ENCODE measurements around the gene LRMDA.

LRMDA gene

DNA sequence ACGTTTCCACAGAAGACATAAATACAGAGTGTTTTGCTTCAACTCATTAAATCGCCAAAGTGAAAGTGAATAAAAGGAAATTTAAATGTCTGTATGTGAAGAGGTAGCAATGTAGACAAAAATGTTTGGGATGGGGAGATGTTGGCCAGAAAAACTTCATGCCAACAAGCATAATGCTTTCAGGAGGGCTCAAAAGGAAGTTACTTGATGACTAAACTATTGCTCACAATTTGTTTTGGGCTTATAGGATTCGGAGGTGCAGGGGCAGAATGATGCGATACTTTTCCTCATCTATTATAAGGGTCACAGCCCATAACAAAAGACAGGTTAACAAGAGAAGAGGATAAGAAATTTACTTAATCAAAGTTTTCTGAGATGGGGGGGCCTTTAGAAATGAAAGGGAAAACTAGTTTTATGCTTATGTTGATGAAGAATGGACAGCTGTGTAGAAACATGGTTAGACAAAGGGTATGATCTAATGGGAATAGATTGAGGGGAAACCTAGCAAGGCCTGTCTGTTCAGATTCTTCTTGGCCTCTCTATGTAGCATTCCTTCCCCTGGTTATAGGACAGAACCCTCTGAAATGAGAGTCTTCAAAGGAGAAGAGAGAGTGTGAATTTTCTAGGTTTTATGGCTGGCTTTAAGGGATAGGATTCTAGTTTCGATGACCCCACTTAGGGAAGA is 898.6 kb downstream of the LRMDA start:
- no peak overlapping the region for H3K27ac ChIP-seq
- no peak overlapping the region for H3K4me3 ChIP-seq
- TF ChIP-seq, protein P1, sequence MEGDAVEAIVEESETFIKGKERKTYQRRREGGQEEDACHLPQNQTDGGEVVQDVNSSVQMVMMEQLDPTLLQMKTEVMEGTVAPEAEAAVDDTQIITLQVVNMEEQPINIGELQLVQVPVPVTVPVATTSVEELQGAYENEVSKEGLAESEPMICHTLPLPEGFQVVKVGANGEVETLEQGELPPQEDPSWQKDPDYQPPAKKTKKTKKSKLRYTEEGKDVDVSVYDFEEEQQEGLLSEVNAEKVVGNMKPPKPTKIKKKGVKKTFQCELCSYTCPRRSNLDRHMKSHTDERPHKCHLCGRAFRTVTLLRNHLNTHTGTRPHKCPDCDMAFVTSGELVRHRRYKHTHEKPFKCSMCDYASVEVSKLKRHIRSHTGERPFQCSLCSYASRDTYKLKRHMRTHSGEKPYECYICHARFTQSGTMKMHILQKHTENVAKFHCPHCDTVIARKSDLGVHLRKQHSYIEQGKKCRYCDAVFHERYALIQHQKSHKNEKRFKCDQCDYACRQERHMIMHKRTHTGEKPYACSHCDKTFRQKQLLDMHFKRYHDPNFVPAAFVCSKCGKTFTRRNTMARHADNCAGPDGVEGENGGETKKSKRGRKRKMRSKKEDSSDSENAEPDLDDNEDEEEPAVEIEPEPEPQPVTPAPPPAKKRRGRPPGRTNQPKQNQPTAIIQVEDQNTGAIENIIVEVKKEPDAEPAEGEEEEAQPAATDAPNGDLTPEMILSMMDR (IDR thresholded peaks at IDR 0.05) = no peak

GRCh38 chr10:76331742-76332141 is 900.3 kb downstream of the LRMDA start:
- TF ChIP-seq, protein P1 (IDR thresholded peaks at IDR 0.05) = no peak
- no peak for DNase-seq (ENCODE audit: low spot score)
- Histone ChIP-seq H3K4me3 (no peak overlapping the region), H3K27ac (no peak overlapping the region)

More for the DNA sequence above, 898.6 kb downstream of the LRMDA start:
- no peak for DNase-seq (ENCODE audit: low spot score)

GRCh38 chr10:76333326-76333725 is 901.9 kb downstream of the LRMDA start:
- no peak for DNase-seq (ENCODE audit: low spot score)
- TF ChIP-seq, protein P1 (IDR thresholded peaks at IDR 0.05) = no peak
- H3K27ac ChIP-seq = no peak overlapping the region
- no peak overlapping the region for H3K4me3 ChIP-seq

- no peak overlapping the region for H3K4me3 ChIP-seq
- H3K27ac ChIP-seq = no peak overlapping the region
- TF ChIP-seq, protein P1 (IDR thresholded peaks at IDR 0.05) = no peak
- no peak for DNase-seq (ENCODE audit: low spot score)
Measured at GRCh38 chr10:76333796-76334195, 902.4 kb downstream of the LRMDA start.

- Histone ChIP-seq H3K27ac (no peak overlapping the region), H3K4me3 (no peak overlapping the region)
- no peak for DNase-seq (ENCODE audit: low spot score)
- TF ChIP-seq, protein P1 (IDR thresholded peaks at IDR 0.05) = no peak
Measured at GRCh38 chr10:76334255-76334654, 902.8 kb downstream of the LRMDA start.

DNA sequence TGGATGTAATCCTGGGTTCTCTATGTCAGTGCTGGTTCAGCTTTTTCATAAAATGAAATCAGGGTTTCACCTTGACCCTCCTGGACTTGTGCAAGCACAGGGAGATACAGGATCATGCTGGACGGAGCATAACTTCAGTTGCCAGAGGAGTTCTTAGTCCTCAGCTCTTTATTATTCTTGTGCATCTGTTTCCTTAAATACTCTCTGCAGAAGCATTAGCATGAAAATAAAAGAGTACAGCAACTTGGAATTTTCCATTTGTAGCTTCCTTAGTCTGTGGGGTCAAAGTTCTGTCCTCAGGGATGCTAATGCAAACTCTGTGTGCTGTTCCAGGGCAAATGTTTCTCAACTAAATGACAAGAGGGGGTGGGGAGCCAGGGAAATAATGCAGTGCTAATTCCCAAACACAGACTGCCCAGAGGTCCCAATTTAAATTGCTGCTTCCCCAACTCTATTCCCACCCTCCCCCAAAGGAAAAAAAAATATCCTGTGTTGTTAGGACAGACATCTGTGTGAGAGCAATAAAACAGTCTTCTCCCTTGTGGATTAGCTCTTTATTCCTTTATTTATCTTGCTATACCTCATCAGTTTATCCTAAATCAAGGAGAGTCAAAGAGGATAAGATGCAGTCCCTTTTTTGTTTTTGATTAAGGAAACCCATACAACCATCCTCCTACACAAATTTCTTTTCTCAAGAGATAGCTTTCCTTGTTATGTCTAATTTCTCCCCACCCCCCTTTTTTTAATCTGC is 905.0 kb downstream of the LRMDA start:
- no peak for DNase-seq (ENCODE audit: low spot score)
- no peak overlapping the region for H3K27ac ChIP-seq
- H3K4me3 ChIP-seq = no peak overlapping the region
- TF ChIP-seq, protein P1 (IDR thresholded peaks at IDR 0.05) = no peak

DNA sequence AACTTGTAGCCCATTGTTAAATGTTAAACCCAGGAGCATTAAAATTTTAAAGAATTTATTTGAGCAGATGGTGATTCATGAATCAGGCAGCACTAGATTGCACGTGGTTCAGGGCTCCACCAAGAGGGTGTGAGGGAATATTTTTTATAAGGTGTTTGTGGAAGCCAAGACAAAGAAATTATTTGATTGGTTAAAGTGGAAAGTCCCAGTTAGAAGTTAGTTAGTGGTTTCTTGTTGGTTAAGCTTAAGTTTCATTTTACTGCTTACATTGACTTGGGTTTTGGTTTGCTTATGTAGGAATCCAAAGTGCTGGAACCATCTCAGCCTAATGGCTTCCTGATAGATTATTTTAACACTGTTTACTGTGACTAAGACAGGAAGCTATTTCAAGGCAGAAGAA is 906.2 kb downstream of the LRMDA start:
- no peak for DNase-seq (ENCODE audit: low spot score)

More for the DNA sequence above, 906.2 kb downstream of the LRMDA start:
- no peak overlapping the region for H3K4me3 ChIP-seq
- TF ChIP-seq, protein P1 (IDR thresholded peaks at IDR 0.05) = no peak
- H3K27ac ChIP-seq = no peak overlapping the region

All from coronary artery (tissue), 2 donors.